Omental fat pad (tissue), 4 donors: ENCODE data around the gene CDK5RAP2. TPM values are rescaled to one million over a fixed set of nuclear protein-coding genes. Genes with fewer than 3 reads are reported as not detected.

Experiments used
- ATAC-seq: fragments of 150-250 bp; one replicate; pipeline ENCODE4 v1.9.1; 2016; ENCODE audit warnings: mild to moderate bottlenecking, moderate library complexity; ENCODE audit not compliant: low FRiP score
- DNase-seq: peaks from one replicate; pipeline ENCODE4 v3.0.0-alpha.2; 2019; ENCODE audit warnings: low spot score
- total RNA-seq, 4 donors: library from RNA; depleted of rRNA; stranded (reverse); fragments of >200 nt; gene quantifications; one replicate each; pipeline ENCODE4 v1.1.0, GENCODE V29; 2016
- TF ChIP-seq, protein P1 (sequence below), 3 donors: fragments of 450-650 bp; IDR thresholded peaks; one replicate each; pipeline ENCODE4 v1.5.1; 2016 to 2017; ENCODE audit warnings: antibody characterized with exemption in 3 of 3, mild to moderate bottlenecking in 3 of 3, moderate library complexity in 2 of 3

CDK5RAP2 gene
- total RNA-seq, 4 donors from 2014 or later: 32.8 to 47.6 (median 39.4) TPM

DNA sequence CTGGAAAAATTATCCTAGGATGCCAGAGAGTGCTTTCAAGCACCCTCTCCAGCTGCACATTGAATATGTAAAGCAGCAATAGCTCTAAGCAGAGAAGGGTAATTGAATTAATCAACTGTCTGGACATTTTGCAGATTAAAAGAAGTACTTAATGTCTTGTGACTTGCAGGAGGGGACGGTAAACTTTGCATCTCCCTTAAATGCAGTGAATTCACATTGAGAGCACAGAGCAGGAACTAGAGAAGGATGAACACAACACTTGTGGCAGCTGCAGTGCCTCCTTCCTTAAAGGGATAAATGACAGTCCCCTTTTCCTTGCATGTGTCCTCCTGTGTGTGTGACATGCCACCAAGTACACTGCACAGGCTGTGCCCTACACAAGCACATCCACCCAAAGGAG lies 7.4 kb upstream of the CDK5RAP2 start:
- DNase-seq: no peak
- TF ChIP-seq, protein P1, sequence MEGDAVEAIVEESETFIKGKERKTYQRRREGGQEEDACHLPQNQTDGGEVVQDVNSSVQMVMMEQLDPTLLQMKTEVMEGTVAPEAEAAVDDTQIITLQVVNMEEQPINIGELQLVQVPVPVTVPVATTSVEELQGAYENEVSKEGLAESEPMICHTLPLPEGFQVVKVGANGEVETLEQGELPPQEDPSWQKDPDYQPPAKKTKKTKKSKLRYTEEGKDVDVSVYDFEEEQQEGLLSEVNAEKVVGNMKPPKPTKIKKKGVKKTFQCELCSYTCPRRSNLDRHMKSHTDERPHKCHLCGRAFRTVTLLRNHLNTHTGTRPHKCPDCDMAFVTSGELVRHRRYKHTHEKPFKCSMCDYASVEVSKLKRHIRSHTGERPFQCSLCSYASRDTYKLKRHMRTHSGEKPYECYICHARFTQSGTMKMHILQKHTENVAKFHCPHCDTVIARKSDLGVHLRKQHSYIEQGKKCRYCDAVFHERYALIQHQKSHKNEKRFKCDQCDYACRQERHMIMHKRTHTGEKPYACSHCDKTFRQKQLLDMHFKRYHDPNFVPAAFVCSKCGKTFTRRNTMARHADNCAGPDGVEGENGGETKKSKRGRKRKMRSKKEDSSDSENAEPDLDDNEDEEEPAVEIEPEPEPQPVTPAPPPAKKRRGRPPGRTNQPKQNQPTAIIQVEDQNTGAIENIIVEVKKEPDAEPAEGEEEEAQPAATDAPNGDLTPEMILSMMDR (IDR thresholded peaks at IDR 0.05): no peak
- ATAC-seq: no peak

DNA sequence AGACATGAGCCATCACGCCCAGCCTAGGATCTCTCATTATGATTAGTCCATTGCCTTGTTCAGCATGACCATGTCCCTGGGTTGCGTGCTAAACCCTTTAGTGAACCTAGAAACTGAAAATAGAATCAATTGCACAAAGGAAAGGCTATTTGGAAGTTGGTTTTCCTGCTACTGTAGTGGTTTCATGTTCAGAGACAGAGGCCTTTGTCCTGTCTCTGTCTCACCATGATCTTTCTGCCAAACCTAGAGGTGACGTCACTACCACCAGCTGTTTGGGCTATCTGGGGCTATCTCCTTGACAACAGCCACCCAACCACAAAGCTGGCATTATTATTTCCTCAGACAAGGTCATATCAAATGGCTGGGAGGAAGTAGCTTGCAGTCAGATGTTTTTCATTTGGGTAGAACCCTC lies 4.0 kb upstream of the CDK5RAP2 start:
- TF ChIP-seq, protein P1 (IDR thresholded peaks at IDR 0.05): no peak
- DNase-seq (no peak), ATAC-seq (no peak)

DNA sequence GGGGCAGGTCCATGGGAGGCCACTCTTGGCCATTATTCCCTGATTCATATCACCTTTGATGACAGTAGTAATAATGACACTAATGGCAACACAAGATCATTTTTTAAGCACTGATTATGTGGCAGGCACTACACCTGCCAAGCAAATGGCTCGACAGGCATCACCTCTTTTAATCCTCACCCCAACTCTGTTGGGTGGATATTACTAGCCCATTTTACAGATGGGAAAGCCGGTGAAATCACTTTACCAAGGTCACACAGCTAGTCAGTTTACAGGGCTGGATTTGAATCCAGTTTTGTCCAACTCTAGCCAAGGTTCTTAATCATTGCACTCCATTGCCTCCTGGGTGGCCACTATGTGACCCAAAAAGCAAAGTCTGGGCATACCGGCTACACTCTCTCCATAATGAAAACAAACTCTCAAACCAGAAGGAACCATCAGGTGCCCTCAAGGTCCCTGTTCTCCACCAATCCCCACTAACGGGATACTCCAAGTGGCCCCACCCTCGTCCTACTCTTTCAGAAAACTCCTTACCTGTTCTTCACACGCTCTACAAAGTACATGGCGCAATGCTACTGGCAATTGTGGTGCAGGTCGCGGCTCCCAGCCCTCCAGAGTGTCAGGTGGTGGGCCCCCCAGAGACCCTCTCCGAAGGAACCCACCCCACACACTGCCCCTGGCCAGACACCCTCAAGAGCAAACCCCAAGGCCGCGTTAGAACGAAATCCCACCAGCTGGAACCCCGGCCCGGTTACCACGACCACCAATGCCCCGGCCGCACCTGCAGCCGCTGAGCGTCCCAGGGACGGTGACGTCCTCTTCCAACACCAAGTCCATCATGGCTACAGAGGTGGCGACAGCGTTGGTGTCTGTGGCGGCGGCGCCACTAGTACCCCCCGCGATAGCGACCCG lies 572 bp downstream of the CDK5RAP2 start:
- TF ChIP-seq, protein P1 (IDR thresholded peaks at IDR 0.05): no peak
- ATAC-seq (peak; percentile 28), DNase-seq (no peak)

DNA sequence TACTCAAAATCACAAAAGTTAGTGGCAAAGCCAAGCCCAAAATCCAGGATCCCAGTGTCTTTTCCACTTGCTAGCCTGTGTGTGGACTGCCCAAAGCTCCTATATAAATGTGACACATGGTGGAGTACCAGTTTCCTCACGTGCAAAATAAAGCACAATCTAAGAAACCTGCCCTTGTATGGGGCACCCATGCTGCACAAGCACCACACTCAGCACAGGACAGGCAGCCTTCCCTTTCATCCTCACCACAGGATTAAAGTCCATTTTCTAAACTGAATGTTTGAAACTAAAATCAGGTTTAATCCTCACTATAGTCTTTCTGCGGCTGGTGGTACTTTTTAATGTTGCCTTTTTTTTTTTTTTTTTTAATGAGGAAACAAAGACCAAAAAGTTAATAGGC lies 5.5 kb downstream of the CDK5RAP2 start:
- DNase-seq (no peak), ATAC-seq (no peak)
- TF ChIP-seq, protein P1 (IDR thresholded peaks at IDR 0.05): no peak

DNA sequence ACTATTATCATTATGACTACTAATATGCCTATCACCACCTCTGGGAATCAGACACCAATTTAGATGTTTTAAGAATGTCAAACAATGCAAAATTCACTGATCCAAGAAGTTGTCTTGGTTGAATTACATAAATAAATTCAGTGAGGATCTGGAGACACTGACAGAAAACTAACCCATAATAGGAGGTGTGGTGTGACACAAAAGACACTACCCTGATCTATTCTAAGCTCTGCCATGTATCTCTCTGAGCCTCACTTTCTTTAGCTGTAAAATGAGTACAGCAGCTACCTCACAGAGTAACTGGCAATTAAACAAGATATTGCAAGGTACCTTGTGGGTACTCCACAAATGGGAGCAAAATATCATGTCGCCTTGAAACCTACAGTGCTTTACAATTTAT lies 7.5 kb downstream of the CDK5RAP2 start:
- TF ChIP-seq, protein P1 (IDR thresholded peaks at IDR 0.05): no peak
- no peak for DNase-seq
- ATAC-seq: no peak

DNA sequence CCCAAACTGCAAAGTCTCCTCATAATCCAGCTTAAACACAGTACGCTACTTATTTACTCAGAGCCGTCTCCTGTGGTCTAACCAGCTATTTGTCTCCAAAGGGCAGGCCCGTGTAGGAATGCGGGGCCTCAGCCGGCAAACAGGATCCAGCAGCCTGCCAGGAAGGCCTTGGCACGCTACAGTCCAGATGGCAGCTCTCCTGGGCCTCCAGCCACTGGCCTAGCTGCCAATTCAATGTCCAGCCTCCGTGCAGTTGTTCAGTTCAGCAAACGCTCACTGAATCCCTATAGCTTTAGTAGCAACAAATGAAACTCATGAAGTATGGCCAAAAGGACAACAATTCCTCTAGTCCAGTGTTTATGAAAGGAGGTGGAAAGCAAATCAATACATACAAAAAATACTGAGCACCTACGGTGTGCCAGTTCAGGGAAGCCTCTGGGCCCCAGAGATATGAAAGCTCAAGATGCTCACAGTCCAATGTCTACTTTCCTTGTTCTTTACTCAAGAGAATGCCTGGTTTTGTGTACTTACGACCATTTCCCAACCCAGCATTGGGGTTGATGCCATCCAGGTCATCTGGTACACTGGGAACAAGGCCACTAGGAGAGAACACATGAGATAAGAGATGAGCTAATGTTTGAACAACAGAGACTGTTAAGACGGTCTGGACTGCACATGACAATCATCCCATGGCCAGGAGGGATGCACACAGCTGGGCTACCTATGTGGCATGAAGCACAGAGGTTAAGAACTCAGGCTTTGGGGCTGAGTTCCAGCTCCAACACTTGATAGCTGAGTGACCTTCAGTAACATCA lies 8.3 kb downstream of the CDK5RAP2 start:
- TF ChIP-seq, protein P1 (IDR thresholded peaks at IDR 0.05): no peak
- peak; percentile 93 for ATAC-seq

More for the DNA sequence above, 8.3 kb downstream of the CDK5RAP2 start:
- no peak for DNase-seq
